OCI-M2 (cell line): ENCODE measurements around the gene TMEM253.

ENCODE experiments used
- DNase-seq: peaks from one replicate; lab custom pipeline; 2025; ENCODE audit not compliant: unreplicated experiment; lab: John Stamatoyannopoulos, UW

The TMEM253 gene

DNA sequence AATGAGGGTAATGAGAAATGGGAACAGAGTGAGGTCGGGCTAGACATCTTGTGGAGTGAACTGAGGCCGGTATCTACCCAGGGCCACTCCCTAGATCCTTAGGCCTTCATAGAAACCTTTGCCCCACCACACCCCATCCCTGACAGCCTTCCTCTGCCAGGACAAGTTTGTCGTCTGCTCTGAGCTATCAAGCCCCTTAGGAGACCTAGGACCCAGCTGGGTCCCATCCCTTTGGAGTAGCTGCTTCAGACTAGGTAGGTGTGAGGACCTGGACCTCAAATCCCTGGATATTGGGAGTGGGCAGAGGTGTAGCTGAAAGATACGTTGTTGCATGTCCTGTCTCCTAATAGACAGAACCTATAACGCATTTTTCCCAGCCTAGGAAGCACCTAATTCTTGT is at the start of gene TMEM253:
TSS of gene TMEM253 (plus strand) at position 136 of the 400 bp plus-strand sequence. CDS start 278 bp downstream, outside the sequence.
- DNase-seq, result no peak

DNA sequence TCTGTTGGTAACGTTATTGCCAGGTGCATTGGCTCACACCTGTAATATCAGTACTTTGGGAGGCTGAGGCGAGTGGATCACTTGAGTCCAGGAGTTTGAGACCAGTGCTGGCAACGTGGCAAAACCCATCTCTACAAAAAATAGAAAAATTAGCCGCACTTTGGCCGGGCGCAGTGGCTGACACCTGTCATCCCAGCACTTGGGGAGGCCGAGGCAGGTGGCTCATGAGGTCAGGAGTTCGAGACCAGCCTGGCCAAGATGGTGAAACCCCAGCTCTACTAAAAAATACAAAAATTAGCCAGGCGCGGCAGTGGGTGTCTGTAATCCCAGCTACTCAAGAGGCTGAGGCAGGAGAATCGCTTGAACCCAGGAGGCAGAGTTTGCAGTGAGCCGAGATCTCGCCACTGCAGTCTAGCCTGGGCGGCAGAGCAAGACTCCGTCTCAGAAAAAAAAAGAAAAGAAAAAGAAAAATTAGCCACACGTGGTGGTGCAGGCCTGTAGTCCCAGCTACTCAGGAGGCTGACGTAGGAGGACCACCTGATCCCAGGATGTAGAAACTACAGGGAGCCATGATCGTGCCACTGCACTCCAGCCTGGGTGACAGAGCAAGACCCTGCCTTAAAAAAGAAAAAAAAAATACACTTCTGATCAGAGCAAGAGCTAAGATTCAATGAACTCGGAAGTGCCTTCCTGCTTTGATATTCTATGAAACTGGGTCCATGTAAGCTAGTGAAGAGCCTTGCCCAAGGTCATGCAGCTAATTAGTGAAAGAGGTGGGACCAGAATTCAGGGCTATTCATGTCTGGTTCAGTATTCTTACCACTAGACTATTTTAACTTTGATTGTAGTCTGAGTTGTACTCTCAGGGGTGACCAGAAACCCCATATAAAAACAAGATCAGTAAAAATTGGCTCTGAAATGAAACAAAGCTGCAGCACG is 47.4 kb upstream of the TMEM253 start:
- DNase-seq, result no peak

DNA sequence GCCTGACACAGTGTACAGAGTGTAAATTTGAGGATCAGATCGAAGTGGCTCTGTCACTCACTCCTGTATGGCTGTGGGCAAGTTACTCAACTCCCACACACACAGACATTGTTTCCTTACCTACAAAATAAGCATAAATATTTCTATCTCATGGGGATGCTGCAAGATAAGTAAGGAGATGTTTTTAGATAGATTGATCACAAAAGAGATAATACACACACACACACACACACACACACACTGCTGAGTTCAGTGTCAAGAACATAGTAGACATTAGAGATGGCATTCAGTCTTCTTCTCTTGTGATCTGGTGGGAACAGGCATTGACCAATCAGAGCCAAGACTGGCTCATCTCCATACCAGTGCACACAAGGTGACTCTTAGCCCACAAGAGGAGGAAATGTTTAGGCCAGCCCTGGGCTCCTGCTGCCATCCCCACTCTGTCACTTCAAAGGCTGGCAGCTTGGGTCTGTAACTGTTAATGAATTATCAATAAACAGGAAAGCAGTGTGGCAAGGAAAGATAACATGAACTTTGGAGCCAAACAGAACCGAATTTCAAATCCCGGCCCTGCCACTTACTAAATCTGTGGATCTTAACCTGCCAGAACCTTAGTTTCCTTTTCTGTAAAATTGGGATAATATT is 46.6 kb upstream of the TMEM253 start:
- DNase-seq, result no peak

DNA sequence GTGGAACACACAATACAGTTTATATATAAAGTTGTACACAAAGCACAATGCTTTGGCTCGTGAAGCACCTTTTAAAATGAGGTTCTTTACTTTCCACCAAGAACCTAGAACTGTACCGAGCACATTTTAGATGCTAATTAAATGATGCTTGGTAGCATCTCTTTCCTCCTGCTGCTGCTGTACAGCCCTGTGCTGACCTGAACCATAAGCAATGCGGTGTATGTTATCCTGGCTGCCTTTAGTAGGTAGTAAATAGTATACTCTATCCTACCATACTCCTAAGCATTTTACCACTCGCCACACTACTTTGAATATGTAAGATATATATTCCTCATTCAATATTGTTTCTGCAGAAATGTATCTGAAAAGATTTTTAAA is 46.1 kb upstream of the TMEM253 start:
- no peak for DNase-seq

DNA sequence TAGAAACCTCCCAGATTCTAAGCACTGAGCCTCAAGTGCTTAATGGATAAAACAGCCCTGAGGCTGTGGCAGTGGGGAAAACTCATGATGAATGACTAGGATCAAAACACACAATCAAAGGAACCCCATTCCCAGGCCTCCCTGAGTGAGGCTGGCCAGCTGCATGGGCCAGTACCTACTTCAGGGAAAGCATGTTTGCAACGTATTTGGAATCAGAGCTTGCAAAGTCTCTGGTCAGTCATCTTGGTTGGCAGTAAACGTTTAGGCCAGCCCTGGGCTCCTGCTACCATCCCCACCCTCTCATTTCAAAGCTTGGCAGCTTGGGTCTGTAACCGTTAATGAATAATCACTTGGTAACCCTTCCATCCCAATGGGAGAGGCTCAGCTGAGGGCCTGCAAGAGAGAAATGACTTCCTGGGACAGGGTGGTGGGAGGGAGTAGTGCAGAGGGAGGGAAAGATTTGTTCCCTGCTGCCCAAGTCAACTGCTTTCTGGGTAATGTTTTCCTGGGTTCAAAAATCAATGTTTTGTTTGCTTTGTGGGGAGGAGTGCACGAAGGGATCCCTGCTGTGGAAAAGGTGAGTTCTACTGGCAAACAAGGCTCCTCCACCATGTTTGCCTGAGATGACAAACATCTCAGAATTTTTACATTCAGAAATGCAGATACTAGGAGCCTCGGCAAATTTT is 45.3 kb upstream of the TMEM253 start:
- no peak for DNase-seq

DNA sequence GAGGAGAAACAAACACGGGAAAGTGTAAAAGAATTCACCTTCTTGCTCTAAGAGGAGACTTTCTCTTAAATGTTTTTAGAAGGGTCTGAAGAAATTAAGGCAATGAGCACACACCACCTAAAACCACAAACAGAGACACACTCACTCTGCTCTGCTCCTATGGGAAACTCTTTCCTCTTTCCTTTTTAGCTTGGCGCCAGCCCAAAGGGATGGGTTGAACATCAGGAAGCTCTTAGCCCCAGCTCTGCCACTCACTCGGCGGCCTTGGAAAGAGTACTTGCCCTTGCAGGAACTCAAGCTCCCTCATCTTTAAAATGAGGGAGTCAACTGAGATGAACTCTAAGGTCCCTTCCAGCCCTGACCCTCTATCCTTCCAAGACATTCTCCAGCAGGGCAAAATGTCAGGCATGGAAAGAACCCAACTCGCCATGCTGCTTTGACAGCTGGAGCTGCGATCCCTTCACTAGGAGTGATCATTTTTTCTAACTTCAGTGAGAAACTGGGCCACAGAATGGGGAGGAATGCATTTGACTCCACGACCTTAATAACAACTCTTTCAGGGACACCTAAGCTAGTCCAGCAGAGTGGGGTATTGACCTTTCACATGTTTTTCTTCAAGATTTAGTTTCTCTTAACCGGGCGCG is 44.2 kb upstream of the TMEM253 start:
- DNase-seq, result no peak

DNA sequence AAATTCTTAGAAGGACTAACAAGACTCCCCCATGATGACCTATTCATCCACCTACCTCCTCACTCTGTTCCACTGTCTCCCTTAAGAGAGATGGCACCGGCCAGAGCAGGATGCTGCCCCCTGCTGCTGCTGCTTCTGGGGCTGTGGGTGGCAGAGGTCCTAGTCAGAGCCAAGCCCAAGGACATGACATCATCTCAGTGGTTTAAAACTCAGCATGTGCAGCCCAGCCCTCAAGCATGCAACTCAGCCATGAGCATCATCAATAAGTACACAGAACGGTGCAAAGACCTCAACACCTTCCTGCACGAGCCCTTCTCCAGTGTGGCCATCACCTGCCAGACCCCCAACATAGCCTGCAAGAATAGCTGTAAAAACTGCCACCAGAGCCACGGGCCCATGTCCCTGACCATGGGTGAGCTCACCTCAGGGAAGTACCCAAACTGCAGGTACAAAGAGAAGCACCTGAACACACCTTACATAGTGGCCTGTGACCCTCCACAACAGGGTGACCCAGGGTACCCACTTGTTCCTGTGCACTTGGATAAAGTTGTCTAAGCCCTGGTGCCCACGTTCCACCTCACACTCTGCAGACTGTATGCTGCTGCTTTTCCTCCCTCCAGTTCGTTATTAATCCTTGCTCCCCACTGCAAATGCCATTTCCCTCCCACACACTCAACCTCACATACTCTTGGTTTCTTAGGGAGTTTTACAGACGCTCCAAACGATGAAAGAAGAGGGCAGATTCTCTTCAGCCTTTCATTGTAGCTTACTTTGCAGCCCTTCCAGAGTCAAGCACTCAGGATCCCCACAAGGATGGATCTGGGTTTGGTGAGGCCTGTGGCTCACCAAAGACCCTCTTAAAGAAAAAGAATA is 42.8 kb upstream of the TMEM253 start, which contains the start of gene RNASE8:
TSS of gene RNASE8 (plus strand) at position 20 of the 873 bp plus-strand sequence. CDS start at position 91, 71 bp downstream.
- no peak for DNase-seq

DNA sequence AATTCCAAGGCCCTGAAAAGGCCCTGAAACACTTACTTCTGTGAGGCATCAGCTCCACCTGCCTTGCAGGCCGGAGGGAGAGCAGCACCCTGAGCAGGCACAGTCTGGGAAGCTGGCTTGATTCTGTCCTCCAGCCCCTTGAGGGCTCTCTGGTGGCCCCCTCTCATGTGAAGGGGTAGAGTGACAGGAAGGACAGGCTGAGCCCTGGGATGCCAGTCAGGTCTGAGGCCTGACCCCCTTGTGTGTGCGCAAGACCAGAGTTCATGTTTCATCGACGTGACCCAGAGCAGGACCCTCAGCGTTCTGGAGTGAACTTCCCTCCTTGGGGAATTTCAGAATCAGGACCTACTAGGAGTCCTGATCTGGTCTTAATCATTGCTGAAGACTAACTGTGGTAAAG is 42.0 kb upstream of the TMEM253 start:
- no peak for DNase-seq

DNA sequence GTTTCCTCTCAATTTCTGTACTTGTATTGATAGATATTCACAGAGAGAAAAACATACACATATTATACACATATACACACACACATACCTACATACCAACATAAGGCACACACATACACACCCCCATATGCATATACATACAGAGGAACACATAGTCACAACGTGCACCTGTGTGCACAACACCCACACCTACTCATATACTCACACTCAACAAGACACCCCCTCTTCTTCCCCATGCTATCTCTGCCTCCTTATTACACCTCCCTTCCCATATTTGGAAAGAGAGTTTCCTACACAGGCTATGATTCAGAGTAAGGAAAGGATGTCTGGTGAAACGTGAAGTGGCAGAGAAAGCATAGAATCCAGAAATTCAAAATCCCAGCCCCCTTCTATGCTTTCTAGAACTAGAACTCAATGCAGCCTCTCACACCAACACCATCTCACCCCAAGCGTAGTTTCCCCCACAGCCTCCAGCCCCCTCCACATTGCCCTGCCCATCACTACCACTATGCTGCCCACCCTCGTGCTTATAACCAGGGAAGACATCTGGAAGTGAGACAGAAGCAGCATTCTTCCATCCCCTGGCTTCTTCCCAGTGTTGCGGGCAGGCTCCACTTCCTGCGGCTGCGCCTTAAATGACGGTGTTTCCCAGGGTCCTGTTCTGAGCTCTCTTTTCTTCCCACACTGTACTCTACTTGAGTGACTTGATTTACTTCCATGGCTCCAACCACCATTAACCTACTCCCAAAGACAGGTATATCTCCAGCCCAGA is 40.8 kb upstream of the TMEM253 start:
- no peak for DNase-seq

DNA sequence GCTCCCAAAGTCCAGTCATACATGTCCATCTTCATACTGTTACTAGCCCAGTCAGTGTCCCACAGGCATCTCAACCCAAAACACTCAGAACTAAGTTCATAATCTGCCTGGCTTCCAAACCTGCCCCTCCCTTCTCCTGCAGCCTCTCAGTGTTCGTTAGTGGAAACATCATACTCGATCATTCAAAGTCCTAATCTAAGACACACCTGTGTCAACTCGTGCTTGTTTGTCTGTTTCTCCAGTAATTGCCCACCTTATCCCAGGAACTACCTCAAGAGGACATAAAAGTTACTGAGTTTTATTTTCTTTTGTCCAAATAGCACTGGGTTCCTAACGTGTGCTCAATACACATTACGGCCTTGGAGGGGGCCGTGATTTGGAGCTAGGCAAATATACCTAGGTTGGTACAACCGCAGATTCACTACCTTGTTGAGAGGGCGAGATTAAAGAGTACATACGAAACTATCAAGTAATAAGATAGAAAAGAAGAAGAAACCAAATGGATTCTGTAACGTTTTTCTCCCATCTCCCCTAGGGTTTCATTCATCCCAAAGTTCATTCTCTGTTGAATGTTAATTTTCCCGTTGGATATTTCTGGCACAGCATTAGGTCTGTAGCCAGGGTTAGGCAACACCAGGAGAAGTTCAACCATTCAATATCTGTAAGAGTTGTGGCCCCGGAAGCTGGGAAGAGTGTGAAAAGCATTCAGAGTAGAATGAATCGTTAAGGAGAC is 40.1 kb upstream of the TMEM253 start:
- DNase-seq, result no peak

DNA sequence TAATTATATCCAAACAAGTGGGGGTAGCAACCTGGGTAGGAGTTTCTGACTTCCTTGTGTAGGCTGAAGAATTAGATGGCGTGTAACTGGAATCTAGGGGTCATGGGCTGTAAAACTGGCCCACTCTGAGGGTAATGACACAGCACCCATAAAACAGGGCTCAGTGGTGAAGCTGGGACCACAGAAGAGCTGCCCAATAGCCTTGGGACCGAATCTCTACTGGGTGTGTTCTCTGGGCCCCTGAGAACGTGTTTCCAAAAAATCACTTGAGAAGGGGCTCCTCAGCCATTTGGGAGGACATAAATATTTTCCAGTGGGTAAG is 39.6 kb upstream of the TMEM253 start:
- no peak for DNase-seq

DNA sequence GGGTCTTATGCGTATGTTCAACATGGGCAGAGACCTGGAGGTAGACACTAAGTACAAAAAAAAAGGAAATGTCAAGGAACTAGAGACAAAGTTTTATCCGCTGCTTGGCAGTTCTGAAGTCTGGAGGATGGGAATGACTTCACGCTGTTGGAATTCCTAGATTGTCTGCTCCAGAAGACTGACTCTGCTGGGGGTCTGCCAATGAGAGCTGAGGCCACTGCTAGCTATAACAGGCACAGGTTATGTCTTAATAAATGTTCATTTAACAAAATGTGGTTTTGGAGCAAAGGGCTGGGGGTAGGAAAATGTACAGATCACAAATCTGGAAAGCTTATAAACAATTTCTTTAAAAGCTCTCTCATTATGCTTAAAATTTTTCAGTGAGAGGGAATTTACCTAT is 37.4 kb upstream of the TMEM253 start:
- DNase-seq, result no peak

DNA sequence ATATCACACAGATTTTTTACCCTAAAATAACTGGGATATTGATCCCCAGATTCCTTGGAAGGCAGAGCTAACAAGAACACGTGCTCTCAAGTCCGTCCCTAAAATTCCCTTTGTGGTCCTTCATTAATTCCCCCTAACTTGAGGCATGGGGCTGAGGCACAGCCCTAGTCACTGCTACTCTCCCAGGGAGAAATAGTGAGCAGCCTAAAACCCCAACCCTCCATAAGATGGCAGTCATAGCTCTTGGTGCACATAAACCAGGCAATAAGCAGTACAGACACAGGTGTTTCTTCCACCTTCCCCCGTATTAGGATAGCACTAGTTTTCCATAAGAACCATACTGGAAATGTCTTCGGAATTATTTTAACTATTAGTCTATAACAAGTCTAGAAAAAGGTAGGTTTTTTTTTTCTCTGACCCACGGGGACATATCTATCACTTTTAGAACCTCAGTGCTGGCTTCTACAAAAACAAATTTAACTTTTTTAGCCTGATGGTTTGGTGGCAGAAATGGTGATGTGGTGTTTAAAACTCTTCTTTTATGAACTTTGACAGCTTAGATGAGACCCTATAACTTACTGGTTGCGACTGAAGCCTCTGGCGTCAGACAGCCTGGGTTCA is 33.9 kb upstream of the TMEM253 start:
- no peak for DNase-seq

DNA sequence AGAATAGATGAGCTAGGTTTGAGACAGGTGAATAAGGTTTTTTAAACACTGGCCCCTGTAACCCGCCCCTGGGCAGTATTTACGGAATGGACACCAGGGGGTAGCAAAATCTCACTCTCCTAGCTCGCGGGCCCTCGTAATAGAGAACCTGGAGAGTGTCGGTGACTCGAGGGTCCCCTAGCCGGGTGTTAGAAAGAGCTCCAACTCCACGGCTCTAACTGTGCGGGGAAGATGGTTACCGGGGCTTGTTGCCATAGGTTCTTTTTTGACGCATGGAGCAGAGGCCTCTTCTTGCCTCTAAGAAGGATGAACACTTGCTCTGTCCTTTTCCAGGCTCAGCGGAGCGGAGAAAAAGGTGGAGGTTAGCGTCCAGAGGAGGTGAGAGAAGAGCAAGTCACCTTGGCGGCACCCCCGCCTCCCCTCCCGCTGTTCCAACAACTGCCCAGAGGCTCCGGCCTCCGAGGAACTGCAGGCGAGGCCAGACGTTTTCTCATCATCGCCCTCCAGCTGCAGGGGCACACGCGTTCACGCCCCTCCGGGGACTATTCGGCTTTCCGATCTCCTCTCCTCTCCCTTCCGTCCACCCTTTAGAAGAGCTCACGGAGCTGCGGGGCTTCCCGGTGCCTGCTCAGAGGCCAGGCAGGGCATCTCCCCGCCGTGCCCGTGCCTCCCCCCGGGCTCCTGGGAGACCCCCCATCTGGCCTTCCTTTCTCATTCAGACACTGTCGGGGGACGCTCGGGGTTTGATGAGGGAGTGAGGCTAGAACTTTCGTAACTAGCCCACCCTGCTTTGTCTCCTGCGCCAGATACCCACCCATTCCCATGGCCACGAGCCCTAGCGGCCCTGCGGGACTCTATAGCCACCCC is 32.1 kb upstream of the TMEM253 start:
- DNase-seq, result no peak

DNA sequence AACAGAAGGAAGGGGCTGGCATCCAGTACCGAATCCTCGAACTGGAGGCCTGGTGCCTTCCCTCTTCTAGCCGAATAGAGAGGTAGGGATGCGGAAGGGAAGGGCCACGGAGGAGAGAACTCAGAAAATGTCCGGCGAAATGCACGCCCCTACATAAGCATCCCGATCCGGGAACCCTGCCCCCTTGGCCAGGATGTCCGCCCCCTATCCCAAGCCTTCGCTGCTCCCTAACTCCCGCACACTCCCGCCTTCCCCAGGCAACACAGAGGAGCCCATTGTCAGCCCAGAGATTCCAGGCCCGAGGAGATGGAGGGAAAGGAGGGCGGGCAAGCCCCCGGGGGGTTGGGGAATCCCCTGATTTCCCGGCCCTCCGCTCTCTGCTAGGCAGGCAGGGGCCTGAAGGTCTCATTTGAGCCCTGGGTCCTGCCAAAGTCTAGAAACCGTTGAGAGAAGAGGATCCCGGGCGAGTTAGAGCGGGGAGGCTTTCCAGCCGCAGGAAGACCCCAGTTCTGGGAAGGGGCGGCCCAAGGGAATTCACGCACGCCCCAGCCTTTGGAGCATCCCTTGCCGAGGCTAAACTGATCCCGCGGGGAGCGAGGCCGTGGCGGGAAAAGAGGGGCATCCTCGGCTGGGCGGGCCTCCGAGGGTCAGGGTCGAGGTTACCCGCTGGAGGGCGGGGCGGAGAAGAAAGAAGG is 31.3 kb upstream of the TMEM253 start:
- DNase-seq, result no peak

DNA sequence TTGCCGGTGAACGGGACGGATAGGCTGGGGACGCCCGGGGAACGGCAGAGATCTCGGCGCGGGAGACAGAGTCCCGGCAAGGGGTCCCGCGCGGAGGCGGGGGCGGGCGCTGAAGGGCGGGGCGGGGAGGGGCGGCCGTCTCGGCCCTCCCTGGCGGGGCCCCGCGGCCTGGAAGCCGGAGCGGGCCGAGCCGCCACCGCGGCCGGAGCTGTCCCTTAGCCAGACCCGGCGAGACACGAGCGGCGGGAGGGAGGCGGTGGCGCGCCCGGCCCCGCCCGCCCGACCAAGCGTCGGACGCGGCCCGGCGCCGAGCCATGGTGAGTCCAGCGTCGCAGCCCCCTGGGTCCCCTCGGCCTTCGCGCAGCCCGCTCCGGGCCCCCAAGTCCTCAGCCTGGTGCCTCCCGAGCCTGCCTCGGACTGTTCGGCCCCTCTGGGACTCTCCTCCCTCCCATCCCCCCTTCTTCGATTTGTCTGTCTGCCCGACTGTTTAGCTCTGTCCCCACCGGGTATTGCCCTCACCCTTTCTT is 30.7 kb upstream of the TMEM253 start, which contains the start of gene ARHGEF40:
TSS of gene ARHGEF40 (plus strand) at position 222 of the 527 bp plus-strand sequence. CDS start at position 315, 93 bp downstream.
- no peak for DNase-seq
